Heart right ventricle (tissue), 16 donors: ENCODE results near the gene RPS6KA4. TPM values are rescaled to one million over a fixed set of nuclear protein-coding genes. Genes with fewer than 3 reads are reported as not detected.

Experiments
- ATAC-seq, 8 donors: fragments of 200-7000 bp; cut with Tn5 transposase; one replicate each; pipeline ENCODE4 v1.9.1; 2020; ENCODE audit warnings: mild to moderate bottlenecking in 8 of 8, moderate library complexity in 8 of 8, moderate number of reproducible peaks in 1 of 8
- DNase-seq, 2 donors: peaks; one replicate each; pipeline ENCODE4 v3.0.0-alpha.2; 2020
- H3K27ac ChIP-seq, 10 donors: fragments of 200-600 bp; sonication (generic) in 2 of 10; one replicate each; pipeline versions ENCODE4 v1.5.0 to v1.8.0; 2020 to 2022; ENCODE audit warnings: mild to moderate bottlenecking in 3 of 10
- H3K27me3 ChIP-seq, 7 donors: fragments of 200-600 bp; one replicate each; pipeline ENCODE4 v1.8.0; 2021 to 2022; ENCODE audit warnings: mild to moderate bottlenecking in 2 of 7
- H3K36me3 ChIP-seq, 9 donors: fragments of 200-600 bp; sonication (generic) in 1 of 9; one replicate each; pipeline versions ENCODE4 v1.5.0 to v1.8.0; 2020 to 2022; ENCODE audit warnings: mild to moderate bottlenecking in 2 of 9
- H3K4me1 ChIP-seq, 9 donors: fragments of 200-600 bp; sonication (generic) in 1 of 9; one replicate each; pipeline versions ENCODE4 v1.5.0 to v1.8.0; 2020 to 2022; ENCODE audit warnings: mild to moderate bottlenecking in 4 of 9
- H3K4me3 ChIP-seq, 10 donors: fragments of 200-600 bp; sonication (generic) in 2 of 10; one replicate each; pipeline versions ENCODE4 v1.5.0 to v1.8.0; 2020 to 2022; ENCODE audit warnings: mild to moderate bottlenecking in 7 of 10, moderate library complexity in 2 of 10
- H3K9me3 ChIP-seq, 11 donors: fragments of 200-600 bp in 10 of 11; sonication (generic) in 2 of 11; one replicate each; pipeline versions ENCODE4 v1.5.0 to v1.8.0; 2013 to 2022; ENCODE audit warnings: mild to moderate bottlenecking in 2 of 11, control low read depth in 1 of 11, moderate library complexity in 1 of 11
- CTCF ChIP-seq, 9 donors: fragments of 200-600 bp; sonication (generic) in 2 of 9; IDR thresholded peaks; one replicate each; pipeline versions ENCODE4 v1.5.0 to v1.8.0; 2021 to 2022; ENCODE audit warnings: antibody characterized with exemption in 9 of 9, mild to moderate bottlenecking in 5 of 9, moderate library complexity in 1 of 9
- WGBS, 2 donors: extraction: QIAGEN DNeasy Blood & Tissue Kit; methylation state at CpG; one replicate each; pipeline ENCODE4 v1.1.7; 2013; ENCODE audit warnings: inconsistent platforms in 1 of 2; 5-methylcytosine and 5-hydroxymethylcytosine counted together
- intact Hi-C, 10 donors: fragments of 100-400 bp; cut with DNase I; formaldehyde crosslinking; loops; one replicate each; pipeline versions ENCODE4 v1.11.1 to v1.14.2; 2022
- polyA plus RNA-seq, 2 donors: library from polyadenylated mRNA; stranded (reverse); fragments of 200-250 nt; gene quantifications; one replicate each; pipeline ENCODE4 v1.2.3, GENCODE V29; 2013
- total RNA-seq, 10 donors: library from RNA; stranded (reverse); fragmentation: NEBNext Ultra II Directional in 3 of 10; extraction: Animal tissue kit (Norgen Biotek cat#: 25700) in 3 of 10; gene quantifications; one replicate each; pipeline versions ENCODE4 v1.2.1 to v1.2.4, GENCODE V29; 2021 to 2023
- donor health status: Arrhythmogenic right ventricular cardiomyopathy.
- donor health status: ischemic (EF 13 %, LVEDD 7.1; RV severe dilation, severe dysfunction).
- donor health status: healthy with polysubstance abuse.
- donor health status: DM: no; HTN: yes; CAD: no.
- donor health status: DM: no; HTN: no; CAD: no.
- donor health status: ischemic (EF 25% LVEDD 6.9; RV normal size, moderate dysfunction).
- donor health status: ischemic (EF 25% LVEDD 5.7; RV mildly dilated, moderate dysfunction).
- donor health status: healthy.
- donor health status: DM: yes; HTN: yes; CAD: no.
- donor health status: Ischemic cardiomyopathy.
- donor health status: ischemic (EF 35%, LVEDD 5.7; RV mildly dilated, moderate dysfunction).
- donor health status: nonischemic (EF 11% LVEDD 7.7; RV severe dilation, severe dysfunction).
- donor health status: DM: yes; HTN: yes; CAD: no.
- donor health status: PGD.
- donor health status: ischemic (EF 29% LVEDD 5.4; RV normal size, mild dysfunction).
- donor health status: nonischemic (EF 23%, LVEDD 6.1; RV moderate dilation, normal function).

The RPS6KA4 gene
- total and polyA plus RNA-seq, 12 donors, result 10.7 to 21.9 (median 13.3) TPM

GRCh38 chr11:64348383-64349024 lies 10.5 kb upstream of the RPS6KA4 start:
- DNase-seq (no peak), ATAC-seq (peak in 1 of 8 donors; percentile 71)
- Histone ChIP-seq H3K27me3 (no peaks in the 10 kb centered on the region), H3K36me3 (peaks cover 0 to 37% (median 0%) of the 10 kb centered on the region in 9 donors), H3K9me3 (no peaks in the 10 kb centered on the region), H3K4me1 (peaks cover 0 to 8% (median 0%) of the 10 kb centered on the region in 9 donors), H3K27ac (no peak overlapping the region), H3K4me3 (no peak overlapping the region)
- intact Hi-C loops, result no loop called here
- TF ChIP-seq CTCF (IDR thresholded peaks at IDR 0.05), result no peak
- WGBS, 2 donors, result 69% methylated on average over 14 of the region's 14 CpGs

GRCh38 chr11:64349025-64349387 lies 10.0 kb upstream of the RPS6KA4 start:
- H3K4me1 ChIP-seq, result peaks cover 0 to 7% (median 0%) of the 10 kb centered on the region in 9 donors
- no peak for ATAC-seq
- no peak overlapping the region for H3K4me3 ChIP-seq
- intact Hi-C loops, result no loop called here
- WGBS, 2 donors, result 91 to 93% methylated on average over 7 of the region's 7 CpGs
- no peaks in the 10 kb centered on the region for H3K9me3 ChIP-seq
- no peak overlapping the region for H3K27ac ChIP-seq
- H3K27me3 ChIP-seq, result no peaks in the 10 kb centered on the region
- no peak for DNase-seq
- H3K36me3 ChIP-seq, result peaks cover 0 to 37% (median 0%) of the 10 kb centered on the region in 9 donors
- no peak for TF ChIP-seq CTCF (IDR thresholded peaks at IDR 0.05)

- DNase-seq (no peak), ATAC-seq (no peak)
- Histone ChIP-seq H3K9me3 (no peaks in the 10 kb centered on the region), H3K4me1 (peaks cover 0 to 7% (median 0%) of the 10 kb centered on the region in 9 donors), H3K27ac (no peak overlapping the region), H3K27me3 (no peaks in the 10 kb centered on the region), H3K4me3 (no peak overlapping the region), H3K36me3 (peaks cover 0 to 34% (median 0%) of the 10 kb centered on the region in 9 donors)
- TF ChIP-seq CTCF (IDR thresholded peaks at IDR 0.05), result no peak
- intact Hi-C loops, result no loop called here
- 88 to 91% methylated on average over 11 of the region's 11 CpGs for WGBS, 2 donors
Observed at GRCh38 chr11:64349404-64349803, 9.6 kb upstream of the RPS6KA4 start.

- no peak overlapping the region for H3K27ac ChIP-seq
- H3K4me3 ChIP-seq, result no peak overlapping the region
- WGBS, 2 donors, result 88 to 89% methylated on average over 15 to 18 of the region's 18 CpGs
- DNase-seq (no peak), ATAC-seq (no peak)
- H3K4me1 ChIP-seq, result peaks cover 0 to 23% (median 10%) of the 10 kb centered on the region in 9 donors
- peaks cover 0 to 26% (median 0%) of the 10 kb centered on the region in 9 donors for H3K36me3 ChIP-seq
- H3K9me3 ChIP-seq, result no peaks in the 10 kb centered on the region
- no peak for TF ChIP-seq CTCF (IDR thresholded peaks at IDR 0.05)
- no peaks in the 10 kb centered on the region for H3K27me3 ChIP-seq
- intact Hi-C loops, result loop anchor here in 2 of 10 donors (5.0 to 10.0 kb wide), 2 partner anchors 34 to 304 kb away; partner anchors contain the start of genes PRDX5 (in 1 of the 2) and TRMT112 (in 1 of the 2)
Observed at GRCh38 chr11:64351136-64351631, 7.8 kb upstream of the RPS6KA4 start.
